SJCRH30 (cell line): Measurements from ENCODE around the gene TMEM120A. TPM values are rescaled to one million over a fixed set of nuclear protein-coding genes. Genes with fewer than 3 reads are reported as not detected.

Experiments used
- DNase-seq, 2 experiments: peaks; one replicate each; pipeline ENCODE4 v3.0.0-alpha.2; 2015 to 2020
- H3K27ac ChIP-seq: fragments of 250-450 bp; sonication (Bioruptor Pico); 2 replicates; pipeline ENCODE4 v1.5.1; 2020; ENCODE audit warnings: mild to moderate bottlenecking, moderate library complexity
- H3K27me3 ChIP-seq: fragments of 250-450 bp; sonication (Bioruptor Pico); 2 replicates; pipeline ENCODE4 v1.5.1; 2020; ENCODE audit warnings: mild to moderate bottlenecking, moderate library complexity
- H3K36me3 ChIP-seq: fragments of 250-450 bp; sonication (Bioruptor Pico); 2 replicates; pipeline ENCODE4 v1.5.1; 2020; ENCODE audit warnings: mild to moderate bottlenecking, moderate library complexity
- H3K4me1 ChIP-seq: fragments of 250-450 bp; sonication (Bioruptor Pico); 2 replicates; pipeline ENCODE4 v1.5.1; 2020; ENCODE audit warnings: mild to moderate bottlenecking, moderate library complexity
- H3K4me3 ChIP-seq: fragments of 250-450 bp; sonication (Bioruptor Pico); 2 replicates; pipeline ENCODE4 v1.5.1; 2020; ENCODE audit warnings: mild to moderate bottlenecking, moderate library complexity
- H3K9me3 ChIP-seq: fragments of 250-450 bp; sonication (Bioruptor Pico); replicated peaks from 2 replicates; pipeline ENCODE4 v1.5.1; 2020; ENCODE audit warnings: mild to moderate bottlenecking, moderate library complexity
- total RNA-seq: library from RNA; depleted of rRNA; stranded (reverse); fragments of >200 nt; shearing (Covaris generic); gene quantifications from 2 replicates; pipeline ENCODE4 v1.2.3, GENCODE V29; 2014

The TMEM120A gene
- total RNA-seq, 1 experiment from 2014 or later: 14.0 TPM

DNA sequence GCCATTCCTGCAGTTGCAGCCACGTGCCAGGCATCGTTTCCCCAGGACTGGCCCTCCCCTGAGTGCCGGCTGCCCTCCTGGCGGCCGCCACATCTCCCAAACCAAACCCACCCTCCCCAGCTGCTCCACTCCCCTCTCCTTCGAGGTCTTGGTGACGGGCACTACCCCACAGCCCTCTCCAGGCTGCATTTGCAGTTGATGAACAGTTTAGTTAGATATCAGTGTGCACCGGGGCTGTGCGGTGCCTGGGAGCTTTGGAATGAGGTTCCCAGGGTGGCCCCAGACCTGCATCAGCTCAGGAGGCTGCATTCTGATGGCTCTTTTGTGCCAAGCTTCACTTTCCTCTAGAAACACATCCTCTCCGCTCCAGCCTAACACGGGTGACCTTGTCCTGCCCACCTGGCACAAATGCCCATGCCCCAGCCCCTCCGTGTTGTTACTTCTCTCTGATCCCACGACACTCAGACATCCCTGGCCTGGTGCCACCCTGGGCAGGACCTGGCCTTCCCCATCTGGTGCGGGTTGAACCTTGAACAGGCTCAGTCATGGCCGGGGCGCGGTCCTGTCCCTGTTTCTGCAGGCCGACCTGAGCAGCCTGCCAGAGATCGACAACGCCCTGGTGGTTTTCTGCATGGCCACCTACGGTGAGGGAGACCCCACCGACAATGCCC lies 14.5 kb downstream of the TMEM120A start:
- H3K4me1 ChIP-seq: peaks cover 17% of the 10 kb centered on the region
- no peak overlapping the region for H3K27ac ChIP-seq
- no peak overlapping the region for H3K4me3 ChIP-seq
- DNase-seq: no peak
- H3K36me3 ChIP-seq: peaks cover 53% of the 10 kb centered on the region
- H3K9me3 ChIP-seq: no peaks in the 10 kb centered on the region
- H3K27me3 ChIP-seq: no peaks in the 10 kb centered on the region

DNA sequence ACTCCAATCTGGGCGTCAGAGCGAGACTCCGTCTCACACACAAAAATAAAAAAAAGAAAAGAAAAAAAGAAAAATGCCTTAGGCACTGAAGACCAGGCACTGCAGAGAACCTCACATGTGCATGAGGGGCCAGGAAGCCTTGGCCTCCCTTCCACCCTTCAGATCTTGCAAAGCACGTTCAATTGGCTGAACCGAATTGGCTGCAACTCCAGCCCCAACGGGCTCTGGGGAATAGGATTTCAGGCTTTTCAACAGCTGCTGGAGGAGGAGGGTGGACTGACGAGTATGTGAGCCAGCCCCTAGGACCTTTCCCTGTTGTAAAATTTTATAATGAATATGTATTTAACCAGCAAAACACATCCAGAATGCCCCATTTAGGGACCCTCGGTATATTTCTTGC lies 16.7 kb downstream of the TMEM120A start:
- no peaks in the 10 kb centered on the region for H3K9me3 ChIP-seq
- H3K27ac ChIP-seq: peak overlapping the region; percentile 81
- DNase-seq: peak; percentile 96 to 98

DNA sequence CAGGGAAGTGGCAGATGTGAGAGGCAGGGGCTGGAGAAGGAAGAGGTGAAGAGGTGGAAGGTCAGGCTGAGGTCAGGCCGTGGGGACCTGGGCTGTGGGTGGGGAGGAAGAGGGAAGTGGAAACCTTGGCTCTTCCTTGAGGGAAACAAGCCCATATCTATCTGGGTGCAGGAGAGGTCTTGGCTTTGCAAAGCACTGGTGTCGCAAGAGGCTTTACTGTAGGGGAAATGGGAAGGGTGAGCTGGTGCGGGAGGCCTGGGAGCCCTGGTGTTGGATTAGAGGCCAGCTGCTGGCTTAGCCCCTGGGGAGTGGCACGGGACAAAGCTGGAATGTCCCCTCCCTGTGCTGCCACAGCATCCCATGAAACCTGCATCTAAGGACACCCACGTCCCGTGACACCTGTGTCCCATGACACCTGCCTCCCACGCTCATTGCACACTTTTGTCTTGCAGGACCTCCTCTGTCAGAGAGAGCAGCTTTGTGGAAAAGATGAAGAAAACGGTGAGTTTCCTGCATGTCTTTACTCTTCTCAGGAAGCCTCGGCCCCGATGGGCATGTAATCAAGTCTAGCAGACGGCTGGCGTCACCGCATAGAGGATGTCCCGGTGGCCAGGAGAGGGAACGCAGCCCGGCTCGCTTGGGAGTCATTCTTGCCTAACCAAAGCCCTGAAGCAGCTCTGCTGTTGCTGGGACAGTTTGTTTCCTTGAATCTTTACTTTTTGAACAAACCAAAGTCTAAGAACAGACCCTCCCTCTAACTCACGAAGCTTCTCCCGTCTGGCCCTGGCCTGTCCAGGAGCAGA lies 22.2 kb downstream of the TMEM120A start:
- Histone ChIP-seq H3K27me3 (no peaks in the 10 kb centered on the region), H3K27ac (no peak overlapping the region), H3K4me3 (no peak overlapping the region), H3K9me3 (no peaks in the 10 kb centered on the region), H3K36me3 (peaks cover 26% of the 10 kb centered on the region), H3K4me1 (peaks cover 43% of the 10 kb centered on the region)
- no peak for DNase-seq

More for the DNA sequence above, 16.7 kb downstream of the TMEM120A start:
- Histone ChIP-seq H3K27me3 (no peaks in the 10 kb centered on the region), H3K36me3 (peaks cover 45% of the 10 kb centered on the region), H3K4me3 (no peak overlapping the region), H3K4me1 (peaks cover 17% of the 10 kb centered on the region)

DNA sequence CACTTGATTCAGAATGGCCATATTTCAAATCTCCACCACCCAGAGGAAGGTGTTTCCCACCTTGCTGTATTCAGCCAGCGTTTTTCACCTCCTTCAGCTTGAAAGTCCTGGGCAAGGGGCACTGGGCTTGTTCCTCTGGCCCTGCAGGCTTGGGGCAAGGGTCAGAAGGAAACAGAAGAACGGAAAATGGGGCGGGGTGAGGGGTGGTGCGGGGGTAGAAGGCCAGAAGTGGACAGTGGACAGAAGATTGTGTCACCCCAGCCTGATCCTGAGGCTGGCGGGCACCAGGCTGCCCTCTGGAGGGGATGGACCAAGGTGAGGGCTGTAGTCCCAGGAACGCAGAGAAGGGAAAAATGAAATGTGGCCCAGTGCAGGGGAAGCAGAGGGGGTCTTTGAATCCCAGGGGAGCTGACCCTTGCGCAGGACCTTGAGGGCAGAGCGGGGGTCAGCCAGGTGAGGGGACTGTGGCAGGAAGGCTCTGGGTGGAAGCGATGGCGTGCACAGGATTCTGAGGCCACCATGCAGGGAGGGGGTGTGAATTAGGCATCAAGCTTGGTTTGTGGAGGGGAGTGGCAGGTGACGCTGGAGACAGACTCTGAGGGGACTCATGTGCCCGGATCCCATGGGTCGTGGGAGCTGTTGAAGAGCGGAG lies 23.0 kb downstream of the TMEM120A start:
- Histone ChIP-seq H3K4me3 (no peak overlapping the region), H3K27me3 (no peaks in the 10 kb centered on the region), H3K27ac (no peak overlapping the region), H3K9me3 (no peaks in the 10 kb centered on the region), H3K36me3 (peaks cover 26% of the 10 kb centered on the region), H3K4me1 (peaks cover 46% of the 10 kb centered on the region)
- no peak for DNase-seq

DNA sequence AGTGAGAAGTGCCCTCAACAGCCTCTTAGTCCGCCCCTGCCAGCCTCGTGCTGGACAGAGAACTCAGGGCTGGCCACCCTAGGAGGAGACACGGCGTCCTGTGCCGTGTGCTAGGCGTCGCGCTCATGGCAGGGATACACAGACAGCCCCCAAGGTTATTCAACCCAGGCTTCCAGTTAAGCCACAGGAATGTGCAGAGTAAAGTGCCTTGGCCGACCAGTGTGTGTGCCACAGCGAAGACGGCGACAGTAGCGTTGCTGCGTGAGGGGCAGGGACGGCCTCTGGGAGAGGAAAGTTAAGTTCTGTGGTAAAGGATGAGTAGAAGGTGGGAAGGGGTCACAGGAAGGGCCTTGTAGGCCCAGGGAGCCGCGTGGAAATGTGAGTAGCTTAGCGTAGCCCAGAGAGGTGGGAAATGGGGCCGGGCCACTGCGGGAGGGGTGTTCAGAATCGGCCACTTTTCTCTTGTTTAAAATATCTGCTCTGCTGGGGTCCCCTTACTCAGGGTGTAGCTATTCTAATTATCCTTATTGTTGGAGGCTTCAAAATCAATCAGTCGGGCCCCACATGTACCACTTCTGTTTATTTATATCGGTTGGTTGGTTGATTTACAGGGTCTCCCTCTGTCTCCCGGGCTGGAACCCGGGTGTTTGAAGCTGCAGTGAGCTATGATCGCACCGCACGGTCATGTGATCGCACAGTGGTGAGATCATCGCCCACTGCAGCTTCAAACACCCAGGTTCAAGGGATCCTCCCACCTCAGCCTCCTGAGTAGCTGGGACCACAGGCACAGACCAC lies 24.5 kb downstream of the TMEM120A start:
- H3K4me1 ChIP-seq: peaks cover 59% of the 10 kb centered on the region
- H3K27me3 ChIP-seq: no peaks in the 10 kb centered on the region
- DNase-seq: peak; percentile 78 to 83
- H3K36me3 ChIP-seq: peaks cover 21% of the 10 kb centered on the region
- peak overlapping the region; percentile 32 for H3K4me3 ChIP-seq
- H3K9me3 ChIP-seq: no peaks in the 10 kb centered on the region
- peak overlapping the region; percentile 87 for H3K27ac ChIP-seq

DNA sequence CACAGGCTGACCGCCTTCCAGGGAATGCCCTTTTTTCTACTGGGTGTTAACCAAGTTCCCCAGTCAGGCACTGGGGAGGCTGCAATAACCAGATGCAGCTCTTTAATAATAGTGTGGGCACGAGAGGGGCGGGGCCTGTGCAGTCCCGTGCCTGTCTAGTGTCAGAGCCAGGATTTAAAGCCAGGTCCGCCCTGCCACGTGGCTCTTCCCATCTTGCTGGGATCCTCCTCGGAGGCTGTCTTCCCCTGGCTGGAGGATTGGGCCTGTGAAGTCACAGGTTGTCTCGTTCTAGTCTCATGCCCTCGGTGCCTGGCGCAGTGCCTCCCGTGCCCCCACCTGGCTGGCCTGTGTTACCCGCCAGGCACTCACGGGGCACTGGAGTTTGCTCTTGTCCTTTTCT lies 25.2 kb downstream of the TMEM120A start:
- DNase-seq: no peak
- Histone ChIP-seq H3K27me3 (no peaks in the 10 kb centered on the region), H3K4me3 (no peak overlapping the region), H3K27ac (peak overlapping the region; percentile 87), H3K4me1 (peaks cover 62% of the 10 kb centered on the region), H3K9me3 (no peaks in the 10 kb centered on the region), H3K36me3 (peaks cover 19% of the 10 kb centered on the region)

DNA sequence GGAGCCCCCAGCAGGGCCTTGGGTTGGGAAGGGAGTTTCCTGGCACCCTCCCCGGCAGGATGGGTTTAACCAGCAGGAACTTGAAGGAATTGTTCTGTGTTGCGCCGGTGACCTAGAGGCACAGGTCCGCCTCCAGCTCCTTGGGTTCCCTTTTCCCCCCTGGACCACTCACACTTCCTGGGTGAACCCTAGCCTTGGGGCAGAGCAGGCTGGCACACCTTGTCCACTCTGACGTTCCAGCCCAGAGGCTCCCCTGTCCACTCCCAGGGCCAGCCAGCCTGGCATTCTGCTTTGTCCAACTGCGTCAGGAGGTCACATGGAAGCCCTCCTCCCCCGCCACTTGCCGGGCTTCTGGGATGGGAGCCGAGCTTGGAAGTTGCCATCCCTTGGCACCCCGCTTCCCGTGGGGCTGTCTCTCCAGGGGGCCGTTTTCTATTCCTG lies 25.8 kb downstream of the TMEM120A start:
- Histone ChIP-seq H3K27me3 (no peaks in the 10 kb centered on the region), H3K27ac (peak overlapping the region; percentile 87; the same call in 1 of the 2 replicates), H3K4me1 (peaks cover 62% of the 10 kb centered on the region), H3K9me3 (no peaks in the 10 kb centered on the region), H3K4me3 (no peak overlapping the region), H3K36me3 (peaks cover 15% of the 10 kb centered on the region)
- no peak for DNase-seq

DNA sequence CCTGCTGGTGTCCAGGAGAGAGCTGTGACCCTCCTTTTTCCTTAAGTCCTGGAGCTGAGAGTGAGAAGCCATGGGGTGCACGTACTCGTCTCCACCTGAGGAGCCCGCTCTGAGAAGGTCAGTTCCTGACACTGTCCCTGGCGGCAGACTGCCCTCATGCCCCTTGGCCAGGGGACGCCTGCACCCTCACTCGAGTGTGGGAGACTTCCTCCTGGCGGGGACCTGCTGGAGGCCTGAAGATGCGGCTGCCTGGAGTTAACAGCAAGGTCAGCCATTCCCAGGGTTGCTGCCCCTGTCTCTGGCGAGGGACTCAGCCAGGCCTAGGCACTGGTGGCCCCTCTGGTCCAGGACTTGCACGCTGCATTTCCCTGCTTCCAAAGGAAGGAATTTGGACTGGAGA lies 26.4 kb downstream of the TMEM120A start:
- H3K4me3 ChIP-seq: no peak overlapping the region
- peaks cover 12% of the 10 kb centered on the region for H3K36me3 ChIP-seq
- H3K4me1 ChIP-seq: peaks cover 62% of the 10 kb centered on the region
- no peaks in the 10 kb centered on the region for H3K27me3 ChIP-seq
- H3K27ac ChIP-seq: peak overlapping the region; percentile 100
- DNase-seq: no peak
- no peaks in the 10 kb centered on the region for H3K9me3 ChIP-seq

DNA sequence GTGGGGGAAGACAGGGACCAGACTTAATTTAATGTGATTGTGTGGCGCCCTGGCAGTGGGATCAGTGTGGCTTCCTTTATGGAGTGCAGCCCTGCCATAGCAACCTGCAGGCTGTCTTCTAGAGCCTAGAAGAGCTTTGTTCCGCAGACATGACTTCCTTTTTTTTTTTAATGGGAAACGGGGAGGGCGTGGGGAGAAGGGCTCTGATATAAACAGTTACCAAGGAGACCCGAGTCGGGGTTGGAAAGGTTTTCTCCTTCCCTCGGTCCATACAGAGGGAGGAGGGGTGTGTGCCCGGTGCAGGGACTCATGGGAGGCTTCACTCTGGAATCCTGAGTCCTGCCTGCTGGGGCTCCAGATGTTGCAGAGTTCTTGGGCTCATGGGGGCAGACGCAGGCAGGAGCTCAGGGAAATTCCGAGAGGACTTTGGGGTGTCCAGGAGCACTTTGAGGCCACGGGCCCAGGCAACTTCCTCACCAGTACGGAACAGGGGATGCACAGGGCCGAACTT lies 26.9 kb downstream of the TMEM120A start:
- peaks cover 62% of the 10 kb centered on the region for H3K4me1 ChIP-seq
- H3K27ac ChIP-seq: peak overlapping the region; percentile 100
- H3K9me3 ChIP-seq: no peaks in the 10 kb centered on the region
- H3K27me3 ChIP-seq: no peaks in the 10 kb centered on the region
- H3K4me3 ChIP-seq: no peak overlapping the region
- DNase-seq: no peak
- peaks cover 10% of the 10 kb centered on the region for H3K36me3 ChIP-seq

DNA sequence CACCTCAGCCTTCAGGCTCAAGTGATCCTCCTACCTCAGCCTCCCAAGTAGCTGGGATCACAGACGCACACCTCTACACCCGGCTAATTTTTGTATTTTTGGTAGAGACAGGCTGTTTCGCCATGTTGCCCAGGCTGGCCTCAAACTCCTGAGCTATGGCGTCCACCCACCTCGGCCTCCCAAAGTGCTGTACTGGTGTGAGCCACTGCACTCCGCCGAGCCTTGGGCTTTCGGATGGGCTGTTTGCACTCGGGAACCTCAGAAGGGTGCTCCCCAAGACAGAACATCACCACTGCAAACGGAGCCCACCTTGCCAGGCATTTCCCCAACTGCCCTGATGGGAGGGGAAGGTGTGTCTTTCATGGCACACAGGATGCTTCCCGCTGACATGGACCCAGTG lies 27.3 kb downstream of the TMEM120A start:
- no peak for DNase-seq
- peaks cover 5% of the 10 kb centered on the region for H3K36me3 ChIP-seq
- H3K4me3 ChIP-seq: no peak overlapping the region
- H3K27ac ChIP-seq: peak overlapping the region; percentile 100
- no peaks in the 10 kb centered on the region for H3K9me3 ChIP-seq
- peaks cover 61% of the 10 kb centered on the region for H3K4me1 ChIP-seq
- no peaks in the 10 kb centered on the region for H3K27me3 ChIP-seq

DNA sequence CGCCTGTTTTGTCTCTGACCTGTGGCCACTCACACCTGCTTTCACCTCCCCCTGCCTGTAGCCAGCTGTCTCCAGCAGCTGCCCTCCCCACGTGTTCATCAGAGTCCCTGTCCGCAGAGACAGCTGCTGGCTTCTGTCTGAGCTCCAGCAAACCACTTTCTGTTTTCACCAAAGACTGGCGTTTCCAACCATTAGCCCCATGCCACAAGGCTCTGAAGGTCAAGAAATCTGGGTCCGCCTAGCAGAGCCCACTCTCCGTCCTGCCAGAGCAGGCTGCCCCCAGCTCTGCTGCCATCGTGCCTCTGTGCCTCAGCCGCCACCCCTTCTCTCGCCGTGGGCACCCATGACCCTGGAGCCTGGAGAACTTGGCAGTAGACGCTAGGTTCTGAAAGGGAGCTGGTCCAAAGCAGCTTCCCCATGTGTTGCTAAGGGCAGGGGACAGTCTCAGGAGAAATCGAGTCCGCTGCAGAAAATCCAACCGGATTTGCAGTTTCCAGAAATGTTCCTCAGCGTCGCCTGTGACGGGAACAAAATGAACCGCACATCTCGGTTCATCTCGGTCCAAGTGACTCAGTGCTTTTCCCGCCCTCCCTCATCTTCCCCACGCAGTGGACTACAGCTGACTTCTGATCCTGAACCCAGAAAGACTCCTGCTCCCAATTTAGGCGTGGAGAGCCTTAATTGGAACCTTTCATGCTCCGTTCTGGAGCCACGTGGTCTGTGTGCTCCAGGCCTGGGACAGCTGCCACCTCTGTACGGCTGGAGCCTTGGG lies 28.0 kb downstream of the TMEM120A start:
- H3K36me3 ChIP-seq: peaks cover 5% of the 10 kb centered on the region
- DNase-seq: peak; percentile 99
- H3K4me3 ChIP-seq: peak overlapping the region; percentile 29
- H3K9me3 ChIP-seq: no peaks in the 10 kb centered on the region
- H3K27ac ChIP-seq: peak overlapping the region; percentile 100
- peaks cover 55% of the 10 kb centered on the region for H3K4me1 ChIP-seq
- H3K27me3 ChIP-seq: no peaks in the 10 kb centered on the region

DNA sequence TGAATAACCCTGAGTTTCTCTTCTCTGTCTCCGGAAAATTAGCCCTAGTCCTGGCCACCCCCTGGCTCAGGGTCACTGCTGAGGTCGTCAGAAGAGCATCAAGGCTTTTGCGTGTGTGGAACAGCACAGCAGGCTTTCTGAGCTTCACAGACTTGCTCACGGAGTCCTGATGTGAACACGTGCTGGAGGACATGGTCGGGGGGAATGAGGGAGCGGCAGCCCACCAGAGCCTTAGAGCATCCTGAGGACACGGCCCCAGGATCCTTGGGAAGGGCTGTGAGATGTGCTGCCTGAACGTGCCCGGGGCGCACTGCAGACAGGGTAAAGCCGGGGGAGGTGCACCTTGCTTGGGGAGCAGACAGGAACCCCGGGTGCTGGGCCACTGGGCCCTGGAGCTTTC lies 28.8 kb downstream of the TMEM120A start:
- DNase-seq: no peak
- Histone ChIP-seq H3K27me3 (no peaks in the 10 kb centered on the region), H3K4me3 (no peak overlapping the region), H3K27ac (peak overlapping the region; percentile 100), H3K4me1 (peaks cover 55% of the 10 kb centered on the region), H3K9me3 (no peaks in the 10 kb centered on the region), H3K36me3 (peaks cover 5% of the 10 kb centered on the region)

DNA sequence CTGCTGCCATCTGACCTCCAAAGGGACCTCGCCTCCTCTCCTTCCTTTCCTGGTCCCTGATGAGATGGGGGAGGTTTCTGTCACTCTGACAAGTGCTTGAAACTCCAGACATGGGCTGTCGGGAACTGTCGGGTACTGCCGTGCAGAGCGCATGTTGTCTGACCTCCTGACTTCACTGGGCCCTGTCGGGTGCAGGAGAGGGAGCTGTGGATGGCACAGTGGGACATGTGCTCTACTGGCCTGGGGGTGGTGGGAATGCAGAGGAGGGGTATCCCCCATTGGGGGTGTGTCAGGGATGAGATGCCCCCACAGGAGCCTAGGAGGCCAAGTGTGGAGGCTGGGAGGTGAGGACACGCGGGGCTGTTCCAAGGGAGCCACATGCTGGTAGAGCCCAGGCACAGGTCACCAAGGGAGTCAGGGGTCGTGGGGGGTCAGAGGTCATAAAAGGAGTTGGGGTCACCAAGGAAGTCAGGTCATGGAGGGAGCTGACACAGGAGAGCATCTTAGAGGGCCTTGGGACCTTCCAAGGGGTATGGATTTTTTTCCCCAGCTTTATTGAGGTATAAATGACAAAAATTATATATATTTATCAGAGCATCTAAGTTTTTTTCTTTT lies 30.9 kb downstream of the TMEM120A start:
- H3K27me3 ChIP-seq: no peaks in the 10 kb centered on the region
- no peak overlapping the region for H3K27ac ChIP-seq
- H3K36me3 ChIP-seq: peaks cover 17% of the 10 kb centered on the region
- peaks cover 37% of the 10 kb centered on the region for H3K4me1 ChIP-seq
- H3K9me3 ChIP-seq: no peaks in the 10 kb centered on the region
- no peak for DNase-seq
- no peak overlapping the region for H3K4me3 ChIP-seq
